GM19193 (cell line): Measurements from ENCODE around the gene NMT1.

Source experiments
- POLR2A ChIP-seq: IDR thresholded peaks from 4 replicates; pipeline ENCODE4 v1.6.1; 2011; ENCODE audit not compliant: insufficient read depth, insufficient read length; ENCODE audit errors: extremely low read depth

Gene NMT1

GRCh38 chr17:45087504-45087975, 26.4 kb downstream of the NMT1 start:
- TF ChIP-seq POLR2A, result no peak

GRCh38 chr17:45087978-45088377, 26.9 kb downstream of the NMT1 start:
- no peak for TF ChIP-seq POLR2A

GRCh38 chr17:45088741-45089140, 27.6 kb downstream of the NMT1 start:
- no peak for TF ChIP-seq POLR2A

GRCh38 chr17:45090711-45091110, 29.6 kb downstream of the NMT1 start:
- TF ChIP-seq POLR2A, result no peak

GRCh38 chr17:45091778-45092425, 30.8 kb downstream of the NMT1 start:
- TF ChIP-seq POLR2A, result no peak

GRCh38 chr17:45092911-45093430, 31.9 kb downstream of the NMT1 start:
- TF ChIP-seq POLR2A, result no peak

- TF ChIP-seq POLR2A, result no peak
Observed at GRCh38 chr17:45093444-45094110, 32.5 kb downstream of the NMT1 start.

GRCh38 chr17:45096141-45096540, 35.0 kb downstream of the NMT1 start:
- TF ChIP-seq POLR2A, result no peak

GRCh38 chr17:45096926-45097325, 35.8 kb downstream of the NMT1 start:
- no peak for TF ChIP-seq POLR2A

GRCh38 chr17:45098081-45098868, 37.2 kb downstream of the NMT1 start:
- TF ChIP-seq POLR2A, result no peak

- TF ChIP-seq POLR2A, result no peak
Observed at GRCh38 chr17:45098869-45099616, 37.9 kb downstream of the NMT1 start.

GRCh38 chr17:45101546-45101882, 40.4 kb downstream of the NMT1 start:
- no peak for TF ChIP-seq POLR2A

GRCh38 chr17:45101883-45102811, 41.0 kb downstream of the NMT1 start:
- no peak for TF ChIP-seq POLR2A

GRCh38 chr17:45102856-45103255, 41.7 kb downstream of the NMT1 start:
- TF ChIP-seq POLR2A, result no peak
